Umbilical cord (tissue), 2 donors: ENCODE results near the gene KCNIP3. TPM values are rescaled to one million over a fixed set of nuclear protein-coding genes. Genes with fewer than 3 reads are reported as not detected.
"Not testable (repeated sequence)": the region's sequence is repeated elsewhere in the genome, so short reads cannot be mapped to it uniquely, and the experiment has no call there.

ENCODE experiments used
- DNase-seq: peaks from one replicate; pipeline ENCODE4 v3.0.0-alpha.2; 2015; ENCODE audit warnings: low spot score
- total RNA-seq: library from RNA; depleted of rRNA; stranded (reverse); fragments of >200 nt; gene quantifications from one replicate; pipeline ENCODE4 v1.2.3, GENCODE V29; 2014; ENCODE audit warnings: low replicate concordance; ENCODE audit not compliant: insufficient read depth

The KCNIP3 gene
- total RNA-seq, 1 donor from 2014 or later: 12.5 TPM

GRCh38 chr2:95403204-95403721 is 106.1 kb downstream of the KCNIP3 start:
- DNase-seq: peak; percentile 13

DNA sequence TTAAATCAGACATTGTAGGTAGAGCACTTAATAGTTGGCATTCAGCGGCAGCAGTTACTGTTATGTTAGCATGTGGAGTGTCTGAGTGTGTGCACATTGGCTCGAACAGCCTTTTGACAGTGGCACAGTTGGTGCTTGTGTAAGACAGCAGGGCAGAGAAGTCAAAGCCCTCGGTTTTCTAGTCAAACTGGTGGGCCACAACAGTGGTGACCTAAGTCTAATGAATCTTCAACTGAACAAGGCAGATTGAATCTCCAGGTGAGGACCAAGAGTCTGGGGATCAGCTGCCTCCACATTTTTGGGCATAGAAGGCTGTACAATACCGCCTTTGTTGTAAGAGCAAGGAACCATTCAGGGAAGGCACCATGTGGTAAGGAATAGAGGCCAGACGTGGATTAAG is 106.7 kb downstream of the KCNIP3 start:
- DNase-seq: not testable (repeated sequence)

DNA sequence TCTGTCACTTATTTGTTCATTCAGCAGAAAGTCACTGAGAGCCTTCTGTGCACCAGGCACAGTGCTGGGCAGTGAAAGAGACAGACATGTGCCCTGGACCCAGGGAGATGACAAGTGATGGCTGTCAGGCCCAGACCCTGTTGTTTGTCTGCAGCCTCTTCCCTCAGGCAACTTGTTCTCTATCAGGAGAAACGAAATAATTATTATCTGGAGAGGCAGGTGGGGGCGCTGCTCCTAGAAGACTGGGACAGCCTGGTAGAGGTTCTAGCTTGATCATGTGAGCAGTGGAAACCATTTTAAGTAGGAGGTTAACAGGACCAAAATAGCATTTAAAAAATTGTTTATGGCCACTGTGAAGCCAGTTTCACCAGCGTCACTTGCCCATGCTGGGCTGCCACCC is 107.5 kb downstream of the KCNIP3 start:
- DNase-seq: not testable (repeated sequence)

DNA sequence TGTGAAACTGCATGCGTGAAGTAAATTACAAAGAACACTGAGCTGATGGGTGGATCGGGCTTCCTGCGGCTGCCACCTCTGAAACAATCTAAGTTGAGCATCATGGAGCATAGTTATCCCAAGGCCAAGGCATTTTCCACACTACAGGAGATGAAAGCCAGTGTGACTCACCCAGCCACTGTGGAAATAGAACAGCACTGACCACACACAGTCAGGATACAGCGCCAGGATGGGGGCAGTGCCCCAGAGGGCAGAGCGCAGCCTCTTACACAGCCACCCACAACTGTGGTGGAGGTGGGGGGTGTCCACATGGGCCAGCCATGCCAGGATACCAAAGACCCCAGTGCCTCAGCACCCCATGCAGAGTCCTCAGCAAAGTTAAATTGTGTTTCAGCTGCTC is 114.1 kb downstream of the KCNIP3 start:
- not testable (repeated sequence) for DNase-seq

DNA sequence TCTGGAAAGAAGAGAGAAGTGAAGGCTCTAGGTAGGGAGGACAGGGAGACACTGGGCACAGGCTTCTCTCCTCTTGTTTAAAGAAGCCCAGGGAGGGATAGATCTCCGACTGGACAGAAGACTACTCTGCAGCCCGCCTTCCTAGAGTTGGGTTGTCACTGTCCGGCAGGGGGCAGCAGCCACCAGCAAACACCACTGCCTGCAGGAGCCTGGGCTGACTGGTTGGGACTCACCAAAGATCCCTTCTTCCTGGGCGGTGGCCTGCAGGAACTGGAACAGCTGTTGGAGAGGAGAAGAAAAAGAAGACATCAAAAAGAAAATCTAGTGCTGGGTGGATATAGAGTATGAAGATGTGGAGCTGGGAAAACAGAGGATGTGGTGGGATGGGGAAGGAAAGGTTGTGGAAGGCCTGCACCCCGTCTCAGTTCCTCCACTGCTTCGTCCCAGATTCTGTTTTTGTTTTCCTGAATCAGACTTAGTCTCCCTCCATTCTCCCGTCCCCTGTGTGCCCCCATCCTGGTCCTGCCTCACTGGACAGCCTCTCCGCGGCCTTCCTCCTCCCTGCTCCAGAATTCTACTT is 117.0 kb downstream of the KCNIP3 start:
- DNase-seq: peak; percentile 89

DNA sequence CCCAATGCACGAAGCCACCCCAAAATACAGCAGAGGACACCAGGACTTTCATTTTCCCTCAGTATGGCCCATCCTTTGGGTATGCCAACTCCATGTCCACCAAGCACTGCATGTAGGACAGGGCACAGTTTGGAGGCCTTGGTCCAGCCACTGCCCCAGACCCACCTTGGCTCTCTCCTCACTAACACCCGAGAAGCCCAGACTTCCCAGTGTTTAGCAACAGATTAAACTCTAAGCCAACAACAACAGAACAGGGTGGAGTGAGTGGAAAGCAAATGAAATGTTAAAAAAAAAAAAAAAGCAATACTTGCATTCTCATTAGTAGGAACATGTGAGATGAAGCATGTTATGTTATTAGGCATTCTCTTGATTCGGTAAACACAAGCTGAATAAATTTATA is 118.0 kb downstream of the KCNIP3 start:
- not testable (repeated sequence) for DNase-seq

DNA sequence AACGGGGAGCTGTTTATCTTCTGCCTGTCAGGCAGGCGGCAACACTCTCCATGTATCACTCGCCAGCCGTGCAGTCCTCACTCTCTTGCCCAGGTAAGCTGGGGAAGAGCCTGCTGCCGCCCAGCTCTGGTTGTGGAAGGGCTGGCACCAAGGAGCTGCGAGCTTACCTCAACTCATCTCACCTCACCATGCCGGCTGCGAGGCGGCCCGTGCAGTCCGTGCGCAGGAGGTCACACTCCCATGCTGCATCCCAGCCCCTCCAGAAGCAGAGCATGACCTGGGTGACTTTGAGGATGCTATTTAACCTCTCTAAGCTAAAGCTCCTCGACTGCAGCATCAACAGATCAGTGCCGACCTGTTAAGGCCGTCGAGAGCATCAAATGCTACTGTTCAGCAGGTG is 118.4 kb downstream of the KCNIP3 start:
- not testable (repeated sequence) for DNase-seq

GRCh38 chr2:95427196-95427867 is 130.2 kb downstream of the KCNIP3 start:
- DNase-seq: not testable (repeated sequence)

- DNase-seq: not testable (repeated sequence)
These were observed 132.8 kb downstream of the KCNIP3 start for GRCh38 chr2:95429748-95430467.

- DNase-seq: not testable (repeated sequence)
These were observed 136.2 kb downstream of the KCNIP3 start for GRCh38 chr2:95433373-95433772.

DNA sequence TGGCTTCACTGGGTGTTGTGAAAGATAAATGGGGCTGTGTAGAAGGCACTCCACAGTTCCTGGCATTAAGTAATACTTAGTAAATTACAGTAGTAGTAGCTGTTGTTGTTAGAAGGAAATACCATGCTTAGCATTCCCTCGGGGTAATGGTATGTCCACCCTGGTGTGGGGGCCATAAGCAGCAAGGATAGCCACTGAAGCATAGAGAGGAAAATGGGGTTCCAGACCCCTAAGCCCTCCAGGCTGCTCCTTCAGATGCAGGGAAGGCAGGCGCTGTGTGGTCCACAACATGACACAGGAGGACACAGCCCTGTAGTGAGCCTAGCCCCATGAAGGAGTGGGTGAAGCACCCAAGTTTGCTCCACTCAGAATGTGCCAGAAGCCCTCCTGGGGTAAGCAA is 136.8 kb downstream of the KCNIP3 start:
- not testable (repeated sequence) for DNase-seq

GRCh38 chr2:95434507-95435076 is 137.4 kb downstream of the KCNIP3 start:
- DNase-seq: not testable (repeated sequence)

DNA sequence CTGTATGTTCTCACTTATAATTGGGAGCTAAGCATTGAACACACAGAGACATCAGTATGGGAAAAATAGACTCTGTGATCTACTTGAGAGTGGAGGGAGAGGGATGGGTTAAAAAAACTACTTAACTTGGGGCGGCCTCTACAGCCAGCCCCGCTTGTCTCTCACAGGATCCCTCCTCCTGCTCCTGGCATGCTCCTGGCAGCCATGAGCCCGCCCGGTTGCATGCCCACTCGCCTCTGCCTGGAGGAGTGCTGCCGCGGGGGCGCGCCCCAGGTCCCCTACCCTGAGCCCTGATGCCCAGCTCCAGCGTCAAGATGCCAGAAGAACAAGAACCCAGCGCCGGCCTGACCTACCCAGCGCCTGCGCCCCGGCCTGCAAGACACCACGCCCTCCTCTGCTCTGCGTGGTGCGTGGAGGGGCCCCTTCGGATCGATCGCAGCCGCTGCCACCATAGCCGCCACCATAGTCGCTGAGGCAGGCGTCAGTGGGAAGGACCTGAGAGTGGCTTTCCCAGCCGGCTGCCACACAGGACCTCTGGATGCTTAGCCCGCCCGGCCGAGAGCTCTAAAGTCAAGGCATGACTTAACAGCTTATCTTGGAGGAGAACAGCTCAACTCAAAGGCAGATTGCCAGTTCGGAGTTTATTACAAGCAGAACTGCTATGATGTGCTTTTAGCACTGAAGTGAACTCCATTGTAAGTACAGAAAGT is 138.2 kb downstream of the KCNIP3 start:
- DNase-seq: not testable (repeated sequence)

Other genes with a start within 250 kb of the KCNIP3 start
- gene MRPS5, start 175.5 kb upstream of the KCNIP3 start, total RNA-seq: 44.1 TPM
- 31.5 TPM for gene ZNF514, start 137.5 kb upstream of the KCNIP3 start, total RNA-seq
- 2.9 TPM for gene ZNF2, start 131.5 kb upstream of the KCNIP3 start, total RNA-seq
- gene ZNF892, start 89.8 kb upstream of the KCNIP3 start, total RNA-seq: 21.2 TPM
- 2.4 TPM for gene PROM2, start 22.9 kb upstream of the KCNIP3 start, total RNA-seq
- gene FAHD2A, start 105.4 kb downstream of the KCNIP3 start, total RNA-seq: 16.9 TPM
- gene TRIM43B, start 187.4 kb downstream of the KCNIP3 start, total RNA-seq: not detected